Measurements from ENCODE around the gene TMEM94.

Gene TMEM94

DNA sequence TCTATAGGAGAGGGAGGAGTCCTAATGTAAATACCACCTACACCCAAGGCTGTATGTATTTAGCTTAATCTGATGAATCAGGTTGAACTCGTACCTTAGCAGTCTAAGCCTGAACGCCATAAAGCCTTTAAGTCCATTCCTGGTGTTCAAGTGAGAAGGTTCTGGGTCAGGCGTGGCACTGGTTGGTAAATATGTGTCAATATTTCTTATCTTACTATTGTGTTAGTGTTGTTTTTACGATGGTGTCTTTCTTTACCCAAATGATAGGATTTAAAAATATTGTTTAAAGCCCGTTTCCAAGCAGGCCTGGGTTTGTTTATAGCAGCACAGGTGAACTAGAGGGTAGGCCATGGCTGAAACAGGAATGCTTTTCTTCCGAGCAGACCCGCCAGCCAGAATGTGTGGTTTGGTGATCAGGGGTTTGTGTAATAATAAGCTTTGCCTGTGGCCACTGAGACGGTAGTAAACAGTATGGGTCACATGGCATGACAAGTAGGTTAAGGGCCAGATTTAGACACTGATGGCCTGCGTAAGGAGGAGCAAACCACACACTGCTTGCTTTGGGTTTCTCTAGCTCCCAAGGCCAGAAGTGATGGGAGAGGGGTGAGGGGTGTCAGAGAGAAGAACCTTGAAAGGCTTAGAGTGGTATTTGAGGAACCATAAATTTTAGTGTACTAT is 3.3 kb downstream of the TMEM94 start:
- Mint-ChIP-seq H3K4me1 (ENCODE audit: low read depth) (peaks cover 25% of the 10 kb centered on the region), H3K4me3 (no peak overlapping the region), H3K27ac (no peak overlapping the region), H3K27me3 (ENCODE audit: low read depth) (no peaks in the 10 kb centered on the region), H3K36me3 (ENCODE audit: low read depth) (peaks cover 4% of the 10 kb centered on the region), H3K9me3 (no peaks in the 10 kb centered on the region)

DNA sequence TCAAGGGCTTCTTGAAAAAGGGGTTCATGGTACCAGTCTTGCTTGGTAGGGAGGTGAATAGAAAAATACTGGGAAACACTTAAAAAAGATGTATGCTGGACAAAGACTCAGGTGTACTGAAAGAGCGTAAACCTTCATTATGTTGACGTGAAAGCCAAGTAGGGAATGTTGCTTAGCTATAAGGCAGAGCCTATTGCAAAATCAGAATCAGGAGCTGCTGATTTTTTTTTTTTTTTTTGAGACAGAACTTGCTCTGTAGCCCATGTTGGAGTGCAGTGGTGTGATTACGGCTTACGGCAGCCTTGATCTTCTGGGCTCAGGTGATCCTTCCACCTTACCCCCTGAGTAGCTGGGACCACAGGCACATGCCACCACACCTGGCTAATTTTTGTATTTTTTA is 3.9 kb downstream of the TMEM94 start:
- Mint-ChIP-seq H3K4me1 (ENCODE audit: low read depth) (peaks cover 25% of the 10 kb centered on the region), H3K4me3 (no peak overlapping the region), H3K9me3 (no peaks in the 10 kb centered on the region), H3K27me3 (ENCODE audit: low read depth) (no peaks in the 10 kb centered on the region), H3K27ac (no peak overlapping the region), H3K36me3 (ENCODE audit: low read depth) (peaks cover 4% of the 10 kb centered on the region)

- H3K36me3 Mint-ChIP-seq (ENCODE audit: low read depth) = peaks cover 4% of the 10 kb centered on the region
- no peak overlapping the region for H3K27ac Mint-ChIP-seq
- no peak overlapping the region for H3K4me3 Mint-ChIP-seq
- no peaks in the 10 kb centered on the region for H3K27me3 Mint-ChIP-seq (ENCODE audit: low read depth)
- H3K9me3 Mint-ChIP-seq = no peaks in the 10 kb centered on the region
- peaks cover 6% of the 10 kb centered on the region for H3K4me1 Mint-ChIP-seq (ENCODE audit: low read depth)
Measured at GRCh38 chr17:75463603-75464002, 7.2 kb downstream of the TMEM94 start.

- H3K27me3 Mint-ChIP-seq (ENCODE audit: low read depth) = no peaks in the 10 kb centered on the region
- peaks cover 2% of the 10 kb centered on the region for H3K4me1 Mint-ChIP-seq (ENCODE audit: low read depth)
- peaks cover 4% of the 10 kb centered on the region for H3K36me3 Mint-ChIP-seq (ENCODE audit: low read depth)
- H3K9me3 Mint-ChIP-seq = no peaks in the 10 kb centered on the region
- no peak overlapping the region for H3K4me3 Mint-ChIP-seq
- H3K27ac Mint-ChIP-seq = no peak overlapping the region
Measured at GRCh38 chr17:75465039-75465438, 8.6 kb downstream of the TMEM94 start.

- no peak overlapping the region for H3K4me3 Mint-ChIP-seq
- peaks cover 9% of the 10 kb centered on the region for H3K36me3 Mint-ChIP-seq (ENCODE audit: low read depth)
- H3K27me3 Mint-ChIP-seq (ENCODE audit: low read depth) = no peaks in the 10 kb centered on the region
- H3K27ac Mint-ChIP-seq = no peak overlapping the region
- H3K4me1 Mint-ChIP-seq (ENCODE audit: low read depth) = no peaks in the 10 kb centered on the region
- no peaks in the 10 kb centered on the region for H3K9me3 Mint-ChIP-seq
Measured at GRCh38 chr17:75468291-75468754, 11.9 kb downstream of the TMEM94 start.

DNA sequence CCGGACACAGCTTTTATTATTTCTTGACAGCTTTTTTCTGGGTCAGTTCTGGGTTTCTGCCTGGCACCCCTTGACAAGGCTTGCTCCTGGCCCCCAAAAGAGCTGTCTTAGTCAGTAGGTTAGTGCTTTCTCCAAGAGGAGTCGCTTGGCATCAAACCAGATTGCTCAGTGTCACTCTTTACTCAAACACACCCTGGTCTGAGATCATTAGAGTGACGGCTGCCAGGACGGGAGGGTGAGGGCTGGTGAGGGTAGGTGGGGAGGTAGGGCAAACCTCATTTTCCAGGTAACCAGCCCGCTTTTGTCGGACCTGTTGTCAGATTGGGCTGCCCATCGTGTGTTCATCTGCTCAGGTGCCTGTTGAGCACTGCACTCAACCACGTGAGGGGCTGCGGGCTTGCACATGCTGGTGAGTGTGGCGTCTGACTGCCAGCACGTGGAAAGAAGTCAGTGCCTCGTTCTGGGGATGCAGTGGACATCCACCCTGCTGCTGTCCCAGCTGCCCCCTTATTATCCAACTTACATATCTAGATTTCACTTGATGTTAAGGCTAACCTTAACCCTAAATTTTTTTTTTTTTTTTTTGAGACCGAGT is 12.4 kb downstream of the TMEM94 start:
- H3K27me3 Mint-ChIP-seq (ENCODE audit: low read depth) = no peaks in the 10 kb centered on the region
- peaks cover 13% of the 10 kb centered on the region for H3K36me3 Mint-ChIP-seq (ENCODE audit: low read depth)
- H3K9me3 Mint-ChIP-seq = no peaks in the 10 kb centered on the region
- H3K4me3 Mint-ChIP-seq = no peak overlapping the region
- no peak overlapping the region for H3K27ac Mint-ChIP-seq
- H3K4me1 Mint-ChIP-seq (ENCODE audit: low read depth) = no peaks in the 10 kb centered on the region

DNA sequence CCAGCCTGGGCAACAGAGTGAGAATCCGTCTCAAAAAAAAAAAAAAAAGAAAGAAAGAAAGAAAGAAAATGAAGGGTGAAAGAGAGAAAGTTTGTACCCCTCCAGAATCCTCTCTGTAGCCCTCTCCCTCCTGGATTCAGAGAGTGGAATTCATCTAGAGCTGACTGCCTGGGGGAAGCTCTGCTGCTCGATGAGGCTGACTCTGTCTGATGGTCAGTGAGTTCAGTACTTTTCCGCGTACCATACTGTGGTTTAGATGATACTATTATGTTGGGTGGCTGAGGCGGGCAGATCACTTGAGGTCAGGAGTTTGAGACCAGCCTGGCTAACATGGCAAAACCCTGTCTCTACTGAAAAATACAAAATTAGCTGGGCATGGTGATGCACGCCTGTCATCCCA is 14.8 kb downstream of the TMEM94 start:
- Mint-ChIP-seq H3K4me1 (ENCODE audit: low read depth) (no peaks in the 10 kb centered on the region), H3K27ac (no peak overlapping the region), H3K27me3 (ENCODE audit: low read depth) (no peaks in the 10 kb centered on the region), H3K4me3 (no peak overlapping the region), H3K36me3 (ENCODE audit: low read depth) (peaks cover 12% of the 10 kb centered on the region), H3K9me3 (no peaks in the 10 kb centered on the region)

GRCh38 chr17:75472119-75472518 is 15.7 kb downstream of the TMEM94 start:
- H3K36me3 Mint-ChIP-seq (ENCODE audit: low read depth) = peaks cover 12% of the 10 kb centered on the region
- no peaks in the 10 kb centered on the region for H3K4me1 Mint-ChIP-seq (ENCODE audit: low read depth)
- no peak overlapping the region for H3K4me3 Mint-ChIP-seq
- H3K27me3 Mint-ChIP-seq (ENCODE audit: low read depth) = no peaks in the 10 kb centered on the region
- H3K27ac Mint-ChIP-seq = no peak overlapping the region
- no peaks in the 10 kb centered on the region for H3K9me3 Mint-ChIP-seq

DNA sequence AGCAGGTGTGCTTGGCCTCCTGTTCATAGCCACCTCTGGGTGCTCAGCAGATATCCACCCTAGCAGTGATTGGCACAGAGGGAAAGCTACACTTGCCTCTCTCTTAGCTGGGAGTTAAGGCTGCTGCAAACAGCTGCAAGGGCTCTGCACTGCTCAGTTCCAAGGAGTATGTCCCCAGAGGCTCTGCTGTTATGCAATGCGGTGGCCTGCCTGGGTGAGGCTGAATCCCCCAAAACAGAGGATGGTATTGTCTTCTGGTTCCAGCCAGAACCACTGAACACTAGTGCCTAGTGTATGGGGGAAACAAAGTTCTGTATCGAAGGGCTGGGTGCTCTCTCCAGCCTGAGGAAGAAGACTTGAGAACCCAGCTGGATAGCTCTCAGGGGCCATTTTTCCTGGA is 16.8 kb downstream of the TMEM94 start:
- no peak overlapping the region for H3K4me3 Mint-ChIP-seq

DNA sequence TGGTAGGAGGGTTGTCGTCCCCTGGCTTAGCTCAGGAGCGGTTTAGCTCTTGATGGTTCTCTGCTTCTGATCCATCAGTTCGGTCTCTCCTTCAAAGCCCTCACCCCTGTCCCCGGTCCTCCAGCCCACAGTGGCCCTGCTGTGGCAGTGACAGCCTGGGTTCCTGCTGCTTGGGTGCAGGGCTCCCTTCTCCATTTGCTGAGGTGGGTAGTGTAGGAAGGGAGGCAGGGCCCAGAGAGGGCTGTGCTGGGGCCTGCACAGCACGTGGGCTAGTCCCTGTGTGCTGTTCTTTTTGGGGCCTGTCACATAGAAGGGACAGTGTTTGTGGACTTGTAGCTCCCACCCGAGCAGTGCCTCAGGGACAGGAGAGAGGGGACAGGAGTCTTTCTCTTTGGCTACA is 18.3 kb downstream of the TMEM94 start:
- H3K27me3 Mint-ChIP-seq (ENCODE audit: low read depth) = no peaks in the 10 kb centered on the region
- no peaks in the 10 kb centered on the region for H3K4me1 Mint-ChIP-seq (ENCODE audit: low read depth)
- no peak overlapping the region for H3K4me3 Mint-ChIP-seq
- no peak overlapping the region for H3K27ac Mint-ChIP-seq
- H3K36me3 Mint-ChIP-seq (ENCODE audit: low read depth) = peaks cover 10% of the 10 kb centered on the region
- H3K9me3 Mint-ChIP-seq = no peaks in the 10 kb centered on the region

More for the DNA sequence above, 16.8 kb downstream of the TMEM94 start:
- Mint-ChIP-seq H3K27me3 (ENCODE audit: low read depth) (no peaks in the 10 kb centered on the region), H3K36me3 (ENCODE audit: low read depth) (peaks cover 10% of the 10 kb centered on the region), H3K4me1 (ENCODE audit: low read depth) (no peaks in the 10 kb centered on the region), H3K9me3 (no peaks in the 10 kb centered on the region), H3K27ac (no peak overlapping the region)

DNA sequence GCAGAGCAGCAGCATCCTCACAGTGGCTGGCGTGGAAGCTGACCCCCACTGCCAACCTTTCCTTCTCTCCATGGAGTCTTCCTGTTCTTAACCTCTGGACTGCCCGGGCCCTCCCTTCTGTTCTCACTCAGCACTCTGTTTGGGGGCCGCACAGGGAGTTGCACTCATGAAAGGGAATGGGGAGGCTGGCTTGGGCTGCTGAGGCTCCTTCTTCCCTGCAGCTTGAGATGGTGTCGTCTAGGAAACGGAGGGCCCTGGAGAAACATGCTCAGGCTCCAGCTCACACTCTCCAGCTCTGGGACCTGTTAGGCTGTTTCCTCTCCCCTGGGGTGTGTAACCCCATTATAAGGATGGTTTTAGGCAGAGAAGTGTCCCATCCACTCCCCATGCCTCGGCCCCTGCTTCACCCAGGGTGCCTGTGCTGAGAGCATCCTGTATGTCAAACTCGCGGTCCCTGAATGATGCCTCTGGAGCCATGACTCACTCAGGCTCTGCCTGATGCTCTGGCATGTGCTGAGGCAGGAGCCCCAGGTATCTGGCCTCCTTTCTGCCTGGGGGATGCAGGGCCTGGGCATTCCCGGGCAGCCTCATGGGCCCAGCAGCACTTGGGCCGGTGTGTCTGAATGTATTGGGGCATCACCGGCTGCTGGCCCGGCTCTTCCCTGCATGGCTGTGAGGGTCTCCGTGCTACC is 18.9 kb downstream of the TMEM94 start:
- H3K36me3 Mint-ChIP-seq (ENCODE audit: low read depth) = peaks cover 10% of the 10 kb centered on the region

GRCh38 chr17:75475851-75476250 is 19.4 kb downstream of the TMEM94 start:
- Mint-ChIP-seq H3K36me3 (ENCODE audit: low read depth) (peaks cover 10% of the 10 kb centered on the region), H3K4me1 (ENCODE audit: low read depth) (no peaks in the 10 kb centered on the region), H3K27ac (no peak overlapping the region), H3K27me3 (ENCODE audit: low read depth) (no peaks in the 10 kb centered on the region), H3K9me3 (no peaks in the 10 kb centered on the region), H3K4me3 (no peak overlapping the region)

More for the DNA sequence above, 18.9 kb downstream of the TMEM94 start:
- H3K9me3 Mint-ChIP-seq = no peaks in the 10 kb centered on the region
- no peak overlapping the region for H3K27ac Mint-ChIP-seq
- H3K4me3 Mint-ChIP-seq = no peak overlapping the region
- no peaks in the 10 kb centered on the region for H3K27me3 Mint-ChIP-seq (ENCODE audit: low read depth)
- no peaks in the 10 kb centered on the region for H3K4me1 Mint-ChIP-seq (ENCODE audit: low read depth)

GRCh38 chr17:75476271-75476671 is 19.8 kb downstream of the TMEM94 start:
- Mint-ChIP-seq H3K4me1 (ENCODE audit: low read depth) (no peaks in the 10 kb centered on the region), H3K4me3 (no peak overlapping the region), H3K9me3 (no peaks in the 10 kb centered on the region), H3K27me3 (ENCODE audit: low read depth) (no peaks in the 10 kb centered on the region), H3K36me3 (ENCODE audit: low read depth) (peaks cover 10% of the 10 kb centered on the region), H3K27ac (no peak overlapping the region)

- no peak overlapping the region for H3K4me3 Mint-ChIP-seq
- no peaks in the 10 kb centered on the region for H3K4me1 Mint-ChIP-seq (ENCODE audit: low read depth)
- H3K27me3 Mint-ChIP-seq (ENCODE audit: low read depth) = no peaks in the 10 kb centered on the region
- H3K27ac Mint-ChIP-seq = no peak overlapping the region
- no peaks in the 10 kb centered on the region for H3K9me3 Mint-ChIP-seq
- peaks cover 10% of the 10 kb centered on the region for H3K36me3 Mint-ChIP-seq (ENCODE audit: low read depth)
Measured at GRCh38 chr17:75476752-75477489, 20.5 kb downstream of the TMEM94 start.
